Body of pancreas (tissue), 4 donors: ENCODE data around the gene AQP2.

Experiments used
- CTCF ChIP-seq, 7 experiments: fragments of 450-650 bp in 4 of 7; fragments of 200-600 bp in 3 of 7; sonication (generic) in 3 of 7; IDR thresholded peaks; one replicate each; pipeline ENCODE4 v1.5.1; 2016 to 2019; ENCODE audit warnings: antibody characterized with exemption in 7 of 7
- POLR2A ChIP-seq, 3 donors: fragments of 450-650 bp; IDR thresholded peaks; one replicate each; pipeline ENCODE4 v1.6.1; 2016; ENCODE audit warnings: antibody characterized with exemption in 3 of 3, mild to moderate bottlenecking in 2 of 3

DNA sequence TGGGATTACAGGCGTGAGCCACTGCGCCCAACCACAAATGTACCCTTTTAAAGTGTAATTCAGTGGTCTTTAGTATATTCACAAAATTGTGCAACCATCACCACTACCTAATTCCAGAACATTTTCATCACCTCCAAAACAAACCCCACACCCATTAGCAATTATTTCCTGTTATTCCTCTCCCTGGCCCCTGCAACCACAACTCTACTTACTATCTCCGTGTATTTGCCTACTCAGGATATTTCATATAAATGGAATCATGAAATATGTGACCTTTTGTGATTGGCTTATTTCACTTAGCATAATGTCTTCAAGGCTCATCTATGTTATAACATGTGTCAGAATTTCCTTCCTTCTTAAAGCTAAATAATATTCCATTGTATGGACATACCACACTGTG lies 16.0 kb upstream of the AQP2 start:
- TF ChIP-seq CTCF (IDR thresholded peaks at IDR 0.05) (no peak), POLR2A (IDR thresholded peaks at IDR 0.05) (no peak)
